Natural killer cell (primary cell): ENCODE results near the gene UTP11. TPM values are rescaled to one million over a fixed set of nuclear protein-coding genes. Genes with fewer than 3 reads are reported as not detected.

Source experiments
- ATAC-seq, 3 donors: fragments of 150-1000 bp in 2 of 3; fragments of 200-7000 bp in 1 of 3; cut with Tn5 transposase; 1 replicate in 1 of 3; 2 replicates in 2 of 3; pipeline ENCODE4 v1.10.0; 2021; ENCODE audit warnings: mild to moderate bottlenecking in 2 of 3, moderate library complexity in 2 of 3
- DNase-seq, 2 donors: peaks; one replicate each; pipeline versions ENCODE4 v3.0.0 to v3.0.0-alpha.2; 2013 to 2021; ENCODE audit warnings: mixed read lengths in 1 of 2
- H3K27ac ChIP-seq: one replicate; pipeline ENCODE4 v1.5.1; 2013; ENCODE audit warnings: mild to moderate bottlenecking, low read length
- H3K27me3 ChIP-seq: one replicate; pipeline ENCODE4 v1.6.1; 2013; ENCODE audit warnings: low read length; ENCODE audit not compliant: control insufficient read depth, insufficient read depth
- H3K36me3 ChIP-seq: one replicate; pipeline ENCODE4 v1.6.1; 2013; ENCODE audit warnings: low read length; ENCODE audit not compliant: control insufficient read depth, insufficient read depth
- H3K4me1 ChIP-seq: one replicate; pipeline ENCODE4 v1.6.1; 2013; ENCODE audit warnings: low read length; ENCODE audit not compliant: control insufficient read depth, insufficient read depth
- H3K4me3 ChIP-seq: one replicate; pipeline ENCODE4 v1.5.1; 2013; ENCODE audit warnings: low read length
- H3K9me3 ChIP-seq: one replicate; pipeline ENCODE4 v1.6.1; 2013; ENCODE audit warnings: low read length; ENCODE audit not compliant: control insufficient read depth, insufficient read depth
- H3K27ac Mint-ChIP-seq, 2 donors: one replicate each; pipeline ENCODE4 v1.8.0; 2022; ENCODE audit warnings: mild to moderate bottlenecking in 2 of 2, mixed read lengths in 2 of 2, moderate library complexity in 1 of 2
- H3K27me3 Mint-ChIP-seq, 2 donors: one replicate each; pipeline ENCODE4 v1.8.0; 2022; ENCODE audit warnings: low read depth in 2 of 2, mixed read lengths in 2 of 2
- H3K36me3 Mint-ChIP-seq: one replicate; pipeline ENCODE4 v1.8.0; 2022; ENCODE audit warnings: mixed read lengths
- H3K4me1 Mint-ChIP-seq, 2 donors: one replicate each; pipeline ENCODE4 v1.8.0; 2022; ENCODE audit warnings: mixed read lengths in 2 of 2
- H3K4me3 Mint-ChIP-seq: one replicate; pipeline ENCODE4 v1.8.0; 2022; ENCODE audit warnings: mild to moderate bottlenecking, moderate library complexity, mixed read lengths
- H3K9me3 Mint-ChIP-seq, 2 donors: one replicate each; pipeline ENCODE4 v1.8.0; 2022; ENCODE audit warnings: mixed read lengths in 2 of 2
- CTCF ChIP-seq: fragments of 200-600 bp; IDR thresholded peaks from one replicate; pipeline ENCODE4 v1.8.0; 2022; ENCODE audit warnings: antibody characterized with exemption
- WGBS: methylation state at CpG from one replicate; pipeline ENCODE4 v1.1.7; 2013; ENCODE audit warnings: missing lambda C conversion rate; ENCODE audit not compliant: insufficient coverage; 5-methylcytosine and 5-hydroxymethylcytosine counted together
- intact Hi-C: fragments of 100-400 bp; cut with micrococcal nuclease; formaldehyde crosslinking; loops from one replicate; pipeline ENCODE4 v1.14.2; 2022
- total RNA-seq, 4 donors: library from RNA; stranded (reverse); fragments of 120-200 nt in 1 of 4; gene quantifications; one replicate each; pipeline versions ENCODE4 v1.2.3 to v1.2.4, GENCODE V29; 2013 to 2022

The UTP11 gene
- total RNA-seq, 3 donors from 2014 or later (not counting 1 experiment from before 2014, with no cell fraction given), result 13.4 to 20.7 (median 19.2) TPM

- intact Hi-C loops, result loop anchor here (5.0 to 10.0 kb wide), 2 partner anchors 78 to 535 kb away; partner anchors contain the start of gene ZC3H12A
- 91% methylated on average over 5 of the region's 6 CpGs for WGBS
- Mint-ChIP-seq H3K36me3 (no peaks in the 10 kb centered on the region), H3K27me3 (no peaks in the 10 kb centered on the region), H3K4me1 (peaks cover 58 to 68% of the 10 kb centered on the region in 2 donors), H3K27ac (peak overlapping the region; percentile 96 to 100), H3K9me3 (no peaks in the 10 kb centered on the region), H3K4me3 (peak overlapping the region; percentile 80)
- Histone ChIP-seq H3K27ac (peak overlapping the region; percentile 83), H3K27me3 (no peaks in the 10 kb centered on the region), H3K36me3 (no peaks in the 10 kb centered on the region), H3K9me3 (no peaks in the 10 kb centered on the region), H3K4me1 (peaks cover 80% of the 10 kb centered on the region), H3K4me3 (no peak overlapping the region)
- DNase-seq, result no peak
- no peak for ATAC-seq
- no peak for TF ChIP-seq CTCF
Measured at GRCh38 chr1:38009841-38010180, 2.7 kb upstream of the UTP11 start.

GRCh38 chr1:38013227-38013622 is 691 bp downstream of the UTP11 start:
- ATAC-seq (no peak), DNase-seq (no peak)
- H3K4me1 Mint-ChIP-seq, result peaks cover 57 to 60% of the 10 kb centered on the region in 2 donors
- peak overlapping the region; percentile 65 for H3K4me3 ChIP-seq
- H3K27me3 ChIP-seq, result no peaks in the 10 kb centered on the region
- H3K27ac ChIP-seq, result peak overlapping the region; percentile 79
- H3K27ac Mint-ChIP-seq, result peak overlapping the region; percentile 96 to 100
- intact Hi-C loops, result loop anchor here (2.0 kb wide), 1 partner anchor 22 kb away; the partner anchor contains the start of gene SF3A3
- H3K9me3 Mint-ChIP-seq, result no peaks in the 10 kb centered on the region
- peaks cover 18% of the 10 kb centered on the region for H3K36me3 ChIP-seq
- whole genome bisulfite sequencing, result 18% methylated on average over 4 of the region's 4 CpGs
- no peaks in the 10 kb centered on the region for H3K27me3 Mint-ChIP-seq
- peaks cover 53% of the 10 kb centered on the region for H3K4me1 ChIP-seq
- TF ChIP-seq CTCF, result no peak
- H3K36me3 Mint-ChIP-seq, result no peaks in the 10 kb centered on the region
- H3K9me3 ChIP-seq, result no peaks in the 10 kb centered on the region
- H3K4me3 Mint-ChIP-seq, result peak overlapping the region; percentile 99

- H3K9me3 Mint-ChIP-seq, result no peaks in the 10 kb centered on the region
- no peaks in the 10 kb centered on the region for H3K36me3 Mint-ChIP-seq
- DNase-seq (no peak), ATAC-seq (no peak)
- intact Hi-C loops, result no loop called here
- no peak for TF ChIP-seq CTCF
- Histone ChIP-seq H3K4me1 (peaks cover 46% of the 10 kb centered on the region), H3K36me3 (peaks cover 27% of the 10 kb centered on the region), H3K27me3 (no peaks in the 10 kb centered on the region), H3K27ac (no peak overlapping the region), H3K4me3 (no peak overlapping the region), H3K9me3 (no peaks in the 10 kb centered on the region)
- no peaks in the 10 kb centered on the region for H3K27me3 Mint-ChIP-seq
- peaks cover 56 to 58% of the 10 kb centered on the region in 2 donors for H3K4me1 Mint-ChIP-seq
- H3K4me3 Mint-ChIP-seq, result peak overlapping the region; percentile 1
- peak overlapping the region; percentile 96 to 100 for H3K27ac Mint-ChIP-seq
- 68% methylated on average over 3 of the region's 4 CpGs for WGBS
Measured at GRCh38 chr1:38014171-38014570, 1.6 kb downstream of the UTP11 start.
